GM19099 (cell line): ENCODE results near the gene ALK.

Source experiments
- POLR2A ChIP-seq: IDR thresholded peaks from 3 replicates; pipeline ENCODE4 v1.6.1; 2011; ENCODE audit warnings: low read depth; ENCODE audit not compliant: insufficient read length; ENCODE audit errors: extremely low read depth

Gene ALK

DNA sequence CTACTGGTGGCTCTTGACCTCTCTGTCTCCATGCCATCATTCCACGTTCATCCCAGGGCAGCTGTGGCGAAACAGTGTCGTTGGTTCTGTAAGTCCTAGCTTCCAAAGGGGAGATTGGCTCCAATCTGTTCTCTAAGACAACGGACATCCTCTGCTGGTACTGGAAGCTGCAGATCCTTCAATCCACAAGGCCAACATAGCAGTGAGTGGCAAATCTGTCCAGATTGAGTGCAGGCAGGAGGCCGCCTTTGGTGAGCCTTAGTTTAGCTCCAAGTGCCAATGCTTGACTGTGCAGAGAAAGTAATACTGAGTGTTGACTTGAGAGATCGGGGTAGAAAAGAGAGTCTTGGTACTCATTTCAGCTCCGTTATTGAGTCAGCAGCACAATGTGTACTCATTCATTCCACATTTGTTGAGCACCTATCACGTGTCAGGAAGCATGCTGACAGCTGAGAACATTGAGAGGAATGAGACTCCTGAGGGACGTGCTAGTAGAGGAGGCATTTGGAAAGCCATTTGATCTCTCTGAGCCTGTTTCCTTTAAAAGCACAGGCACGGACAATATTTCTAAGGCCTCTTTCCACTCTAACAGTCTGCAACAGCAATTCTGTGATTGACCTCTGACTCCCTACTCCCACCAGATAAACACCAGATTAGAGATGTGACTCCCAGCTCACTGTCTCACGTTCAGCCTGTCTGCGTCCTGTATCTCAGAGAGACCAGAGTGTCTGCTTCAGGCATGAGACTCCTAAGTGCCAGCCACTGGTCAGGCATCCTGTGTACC is 500.2 kb downstream of the ALK start:
- no peak for TF ChIP-seq POLR2A

DNA sequence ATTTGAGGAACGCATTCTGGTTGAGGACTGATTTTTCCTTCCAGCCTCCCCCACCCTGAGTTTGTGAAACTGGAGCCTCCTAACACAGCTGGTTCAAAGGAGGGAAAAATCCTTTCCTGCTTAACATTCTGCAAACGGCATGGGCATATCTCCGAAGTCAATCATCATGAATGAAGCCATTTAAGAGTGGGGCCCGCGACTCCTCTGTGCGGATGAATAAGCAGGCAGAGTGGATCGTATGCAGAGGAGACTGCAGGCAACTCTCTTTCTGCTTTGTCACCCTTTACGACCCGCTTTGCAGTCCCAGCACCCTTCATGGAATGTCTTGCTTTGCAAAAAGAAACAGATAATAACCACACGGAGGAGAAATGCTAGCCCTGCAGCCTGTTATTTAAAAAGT is 500.9 kb downstream of the ALK start:
- no peak for TF ChIP-seq POLR2A

DNA sequence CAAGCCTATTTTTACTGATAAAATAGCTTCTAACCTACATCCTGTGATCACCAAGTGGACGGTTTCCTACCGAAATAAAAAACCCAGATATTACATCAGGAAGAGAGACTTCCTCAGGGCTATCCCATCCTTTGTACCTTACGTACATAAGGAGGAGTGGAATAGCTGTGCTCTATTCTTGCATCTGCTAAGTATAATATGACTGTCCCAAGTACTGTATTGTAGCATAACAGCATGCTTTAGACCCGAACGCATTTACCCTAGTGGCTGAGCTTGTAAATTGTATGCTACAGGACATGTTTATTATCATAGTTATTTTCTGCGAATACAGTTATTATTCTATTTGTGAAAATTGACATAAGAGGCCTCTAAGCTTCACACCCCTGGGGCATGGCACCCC is 503.8 kb downstream of the ALK start:
- TF ChIP-seq POLR2A, result no peak

DNA sequence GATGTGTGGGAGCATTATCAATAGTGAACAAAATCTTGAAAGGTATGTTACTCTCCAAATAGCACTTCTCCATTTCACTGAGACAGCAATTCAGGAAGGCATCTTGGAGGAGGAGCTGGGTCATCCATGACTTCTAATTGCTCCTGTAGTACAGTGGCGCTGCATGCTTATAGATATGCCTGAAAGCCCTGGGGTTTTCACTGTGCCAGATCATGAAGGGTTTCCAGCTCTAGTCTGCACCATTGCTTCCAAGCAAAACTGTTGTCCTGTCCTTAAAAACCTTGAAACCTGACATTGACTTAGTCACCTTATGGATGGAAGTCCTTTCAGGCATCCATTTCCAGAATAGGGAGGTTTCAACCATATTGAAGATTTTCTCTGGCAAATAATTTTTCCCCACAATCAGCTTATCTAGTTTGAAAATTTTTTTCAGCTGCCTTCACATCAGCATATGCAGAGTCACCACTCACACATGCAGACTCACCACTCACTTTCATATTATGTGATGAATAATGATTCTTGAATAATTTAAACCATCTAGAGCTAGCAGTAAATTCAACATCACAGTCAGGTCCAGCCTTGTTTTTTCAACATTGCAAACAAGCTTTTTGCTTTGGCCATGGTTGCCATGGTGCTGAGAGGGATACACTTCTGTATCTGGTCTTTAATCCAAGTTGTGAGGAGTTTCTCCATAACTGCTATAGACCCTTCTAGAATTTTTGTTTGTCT is 509.0 kb downstream of the ALK start:
- TF ChIP-seq POLR2A, result no peak

DNA sequence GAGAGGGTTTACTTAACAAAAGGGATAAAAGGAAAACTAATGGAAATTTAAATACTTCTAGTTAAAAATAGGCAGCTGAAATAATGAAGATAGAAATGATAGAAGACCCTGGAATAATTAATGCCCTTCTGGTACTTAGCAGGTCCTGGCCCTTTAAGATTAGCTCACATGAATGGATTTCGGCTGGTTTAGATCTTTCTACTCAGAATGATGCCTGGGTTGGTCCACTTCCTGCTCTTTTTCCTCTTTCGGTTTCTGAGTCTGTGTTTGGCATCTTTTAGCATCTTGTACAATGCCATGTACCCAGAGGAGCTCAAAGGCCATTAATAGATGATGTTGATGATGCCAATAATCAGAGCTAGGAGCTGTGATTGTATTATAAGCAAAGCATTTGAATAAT is 515.7 kb downstream of the ALK start:
- no peak for TF ChIP-seq POLR2A

DNA sequence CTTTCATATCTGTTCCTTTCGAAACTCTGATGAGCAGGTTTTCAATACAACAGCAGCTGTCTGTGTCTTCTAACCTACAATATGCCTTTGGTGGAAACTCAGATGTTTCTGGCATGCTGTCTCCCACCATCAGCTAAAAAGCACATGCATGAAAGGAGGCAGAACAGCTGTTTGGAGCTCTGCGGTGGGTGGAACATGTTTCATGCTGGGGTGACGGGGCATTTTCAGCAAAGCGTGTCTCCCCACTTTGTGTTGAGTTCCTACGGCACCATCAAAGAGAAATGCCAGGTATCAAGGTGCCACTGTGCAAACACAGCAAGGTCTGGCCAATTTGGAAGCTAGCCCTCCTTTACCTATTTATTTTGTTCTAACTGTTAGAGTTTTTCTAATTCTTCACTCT is 516.1 kb downstream of the ALK start:
- no peak for TF ChIP-seq POLR2A

DNA sequence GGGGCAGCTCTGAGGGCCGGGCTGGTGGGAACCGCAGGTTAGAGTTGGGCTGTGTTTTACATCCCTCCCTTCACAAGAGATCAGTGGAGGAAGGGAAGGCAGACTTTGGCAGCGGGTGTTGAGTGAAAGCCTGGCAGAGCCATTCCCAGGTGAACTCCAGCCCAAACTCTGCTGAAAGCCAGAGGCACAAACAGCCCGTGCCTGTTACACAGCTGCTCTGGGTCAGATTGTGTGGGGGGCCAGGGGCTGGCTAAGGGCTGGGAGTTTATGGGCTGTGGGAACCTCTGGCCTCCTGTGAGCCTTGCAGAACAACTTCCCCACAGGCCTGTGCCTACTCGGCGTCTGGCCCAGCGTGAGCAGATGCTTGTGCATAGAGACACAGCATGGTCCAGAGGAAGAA is 519.4 kb downstream of the ALK start:
- no peak for TF ChIP-seq POLR2A

DNA sequence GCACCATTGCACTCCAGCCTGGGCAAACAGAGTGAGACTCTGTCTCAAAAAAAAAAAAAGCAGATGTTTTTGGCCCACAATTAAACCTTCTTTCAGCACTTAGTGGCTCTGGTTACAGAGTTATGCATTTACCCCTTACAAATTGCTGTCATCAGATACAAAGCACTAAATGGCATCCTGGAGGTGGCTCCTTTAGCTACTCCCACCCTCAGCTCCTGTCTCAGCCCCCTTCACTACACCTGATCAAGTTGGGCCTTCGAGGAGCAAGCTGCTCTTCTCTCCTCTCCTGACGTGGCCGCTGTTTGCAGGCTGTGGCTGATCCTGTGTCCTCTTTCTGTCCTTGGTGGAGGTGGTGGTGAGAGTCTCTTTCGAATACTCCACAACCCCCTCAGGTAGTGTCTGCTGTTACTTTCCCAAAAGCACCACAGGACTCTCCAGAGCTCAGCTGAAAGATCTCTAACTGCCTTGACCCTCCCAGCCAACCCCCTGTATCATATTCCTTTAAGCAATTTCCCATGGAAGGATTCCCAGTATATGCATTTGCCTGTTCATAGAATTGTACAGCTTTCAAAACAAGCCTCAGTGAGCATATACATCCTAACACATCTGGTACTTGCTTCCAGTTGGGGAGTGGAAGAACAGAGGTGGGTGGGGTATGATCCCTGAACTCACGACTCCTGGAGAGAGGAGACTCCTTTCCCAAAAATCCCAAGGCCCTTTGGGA is 520.3 kb downstream of the ALK start:
- no peak for TF ChIP-seq POLR2A

DNA sequence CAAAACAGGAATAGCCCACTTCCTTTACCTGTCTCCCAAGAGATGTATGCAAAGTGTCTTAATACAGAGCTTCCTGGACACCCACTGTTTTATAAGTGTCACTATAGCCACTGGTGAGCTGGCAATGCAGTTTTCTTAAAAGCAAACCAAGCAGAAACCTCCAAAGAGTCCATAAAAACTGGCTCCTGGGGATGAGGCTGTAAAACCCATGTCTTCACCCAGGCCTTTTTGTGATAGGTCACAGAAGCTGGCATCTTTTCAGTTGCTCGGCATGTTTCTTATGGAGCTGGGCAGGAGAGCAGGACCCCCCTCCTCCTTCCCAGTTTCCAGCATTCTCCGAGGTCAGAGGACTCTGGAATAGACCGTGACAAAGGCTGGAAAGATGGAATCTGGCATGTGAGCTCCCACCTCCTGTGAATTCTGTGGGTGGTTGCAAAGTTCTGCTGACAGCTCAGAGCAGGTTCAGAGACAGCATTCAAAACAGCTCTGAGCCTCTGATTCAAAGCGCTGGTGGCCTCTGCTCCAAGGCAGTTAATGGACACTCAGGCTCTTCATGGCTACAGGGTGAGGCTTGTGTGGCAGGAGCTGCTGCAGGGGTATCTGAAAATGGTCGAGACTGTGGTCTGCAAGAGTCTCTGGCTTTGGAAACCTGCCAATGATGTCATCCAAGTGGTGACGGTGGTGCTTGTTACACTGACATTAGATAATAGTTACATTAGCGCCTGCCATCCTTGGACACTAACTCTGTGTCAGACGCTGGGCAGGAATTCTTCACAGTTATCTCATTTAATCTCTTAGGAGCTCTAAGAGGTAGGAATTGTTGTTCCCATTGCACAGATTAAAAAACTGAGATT is 522.8 kb downstream of the ALK start:
- TF ChIP-seq POLR2A, result no peak

DNA sequence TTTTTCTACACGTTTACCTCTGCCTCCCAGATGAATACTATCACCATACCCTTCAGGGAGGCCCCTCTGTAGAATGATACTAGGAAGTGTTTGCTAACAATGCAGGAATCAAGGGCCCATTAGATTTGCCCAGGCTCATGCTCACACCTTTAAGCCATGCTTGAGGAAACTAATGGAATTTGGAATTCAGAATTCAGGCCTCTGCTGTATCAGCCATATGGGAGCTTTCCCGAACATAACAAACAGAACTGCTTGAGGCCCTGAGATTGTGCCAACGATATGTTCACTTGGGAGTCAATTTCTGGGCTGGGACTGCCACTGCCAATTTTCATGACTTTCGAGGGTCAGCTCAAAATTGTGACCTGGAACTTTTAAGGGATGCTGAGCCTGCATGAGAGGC is 523.7 kb downstream of the ALK start:
- TF ChIP-seq POLR2A, result no peak

DNA sequence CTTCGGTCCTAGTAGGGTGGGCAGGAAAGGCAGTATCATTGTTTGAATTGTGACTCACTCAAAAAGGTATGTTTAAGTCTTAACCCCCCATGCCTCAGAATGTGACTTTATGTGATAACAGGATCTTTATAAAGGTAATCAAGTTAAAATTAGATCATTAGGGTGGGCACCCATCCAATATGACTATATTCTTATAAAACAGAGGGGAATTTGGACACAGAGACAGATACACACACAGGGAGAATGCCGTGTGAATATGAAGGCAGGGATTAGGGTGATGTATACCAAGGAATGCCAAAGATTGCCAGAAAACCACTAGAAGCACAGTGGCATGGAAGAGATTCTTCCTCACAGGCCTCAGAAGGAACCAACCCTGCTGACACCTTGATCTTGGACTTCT is 524.3 kb downstream of the ALK start:
- no peak for TF ChIP-seq POLR2A

DNA sequence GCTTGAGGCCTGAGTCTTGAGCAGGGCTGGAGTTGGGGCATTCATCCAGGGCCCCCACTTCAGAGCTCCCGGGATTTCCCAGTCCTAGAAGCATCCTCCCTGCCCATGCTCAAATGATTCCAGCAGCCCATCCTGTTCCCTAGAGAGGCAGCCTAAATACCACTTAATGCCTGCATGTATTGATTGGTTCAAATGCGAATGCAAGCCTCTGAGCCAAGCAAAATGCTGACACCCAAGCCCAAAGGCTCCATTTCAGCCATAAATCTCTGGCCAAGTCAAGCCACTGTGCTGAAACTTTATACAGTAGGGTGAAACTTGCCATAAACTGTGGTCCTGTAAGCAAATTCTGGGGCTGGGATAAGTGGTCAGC is 526.4 kb downstream of the ALK start:
- TF ChIP-seq POLR2A, result no peak

DNA sequence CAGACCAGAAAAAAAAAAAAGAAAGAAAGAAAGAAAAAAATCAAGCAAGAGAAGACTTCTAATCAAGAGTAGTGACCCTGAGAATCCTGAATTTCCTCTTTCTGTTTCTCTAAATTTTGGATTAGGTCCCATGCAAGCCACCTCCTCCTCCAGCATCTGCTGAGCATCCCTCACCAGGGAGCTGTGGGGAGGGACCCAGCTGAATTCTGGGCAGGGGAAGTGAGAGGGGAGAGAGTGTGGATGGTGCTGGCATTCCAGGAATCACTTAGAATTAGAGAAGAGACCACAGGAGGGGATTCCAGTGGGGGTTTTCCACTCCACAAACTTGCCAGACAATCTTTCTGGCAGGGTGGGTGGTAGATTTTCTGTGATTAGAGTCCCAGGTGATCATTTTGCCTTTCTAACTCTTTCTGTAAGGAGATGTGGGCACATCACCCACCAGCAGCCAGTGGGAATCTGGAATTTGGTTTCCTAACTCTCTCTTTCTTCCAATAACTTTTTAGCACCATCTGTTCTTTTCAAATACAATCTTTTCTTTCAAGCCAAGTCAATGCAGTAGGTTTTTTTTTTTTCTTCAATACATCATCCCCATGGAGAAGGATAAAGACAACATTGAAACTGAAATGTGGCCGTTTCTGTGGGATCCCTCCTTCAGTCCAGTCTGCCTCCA is 526.9 kb downstream of the ALK start:
- no peak for TF ChIP-seq POLR2A

DNA sequence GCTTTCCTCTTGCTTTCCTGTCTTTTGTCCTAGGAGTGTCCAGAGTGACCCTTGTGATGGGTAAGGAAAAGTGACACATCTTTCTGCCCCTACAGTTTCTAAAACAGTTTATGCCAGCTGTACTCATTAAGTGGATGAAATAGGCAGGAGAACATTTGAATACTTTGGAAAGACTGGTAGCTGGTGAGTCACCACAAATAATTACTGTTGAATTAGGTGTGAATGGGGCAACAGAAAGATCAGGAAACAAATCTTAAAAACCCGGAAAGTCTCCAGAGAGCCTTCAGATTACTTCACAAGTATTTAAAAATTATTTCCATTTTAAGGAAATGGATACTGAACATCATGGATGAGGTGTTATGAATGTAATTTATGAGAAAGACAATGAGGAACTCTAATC is 527.7 kb downstream of the ALK start:
- no peak for TF ChIP-seq POLR2A
